HepG2 (cell line): ENCODE data around the gene IRX4. TPM values are rescaled to one million over a fixed set of nuclear protein-coding genes. Genes with fewer than 3 reads are reported as not detected.

ENCODE experiments used
- ATAC-seq: fragments of 200-7000 bp; cut with Tn5 transposase; 3 replicates; pipeline ENCODE4 v1.9.1; 2020; ENCODE audit warnings: mild to moderate bottlenecking, moderate library complexity
- BruUV-seq: library from RNA; stranded (reverse); fragments of 400-500 nt; replicated peaks from 2 replicates; lab custom pipeline; 2021; lab: Mats Ljungman, UMichigan
- CTCF ChIA-PET: fragments of 300-600 bp; formaldehyde crosslinking; extraction: SDS; loops from one replicate; lab custom pipeline; 2021; ENCODE audit warnings: low total read pairs, inconsistent platforms, low intra/inter-chr PET ratio; lab: Yijun Ruan, JAX
- POLR2A ChIA-PET: fragments of 350-600 bp; sonication (Branson Sonifier 250); formaldehyde crosslinking; loops from one replicate; lab custom pipeline; 2020; ENCODE audit warnings: antibody characterized with exemption, inconsistent platforms; lab: Yijun Ruan, JAX
- DNase-seq: peaks from one replicate; pipeline ENCODE4 v3.0.0-alpha.2; 2015; ENCODE audit warnings: low spot score
- FAIRE-seq: peaks from 3 replicates; lab custom pipeline; 2011; peaks lifted over from hg19 to GRCh38; lab: Jason Lieb, UNC
- H2AFZ ChIP-seq: one replicate; pipeline ENCODE4 v1.6.1; 2011; ENCODE audit warnings: low read length, inconsistent platforms
- H3K27ac ChIP-seq: fragments of 300-600 bp; 3 replicates; pipeline ENCODE4 v1.8.0; 2011; ENCODE audit warnings: mixed run types, mild to moderate bottlenecking, mixed read lengths, low read length, inconsistent platforms; ENCODE audit not compliant: insufficient read depth; ENCODE audit errors: extremely low read length
- H3K27me3 ChIP-seq, 2 experiments: fragments of 200-600 bp in 1 of 2; 2 replicates in 1 of 2; 3 replicates in 1 of 2; pipeline versions ENCODE4 v1.6.0 to v1.8.0; 2011; ENCODE audit warnings: low read length in 2 of 2, mild to moderate bottlenecking in 2 of 2, moderate library complexity in 2 of 2, inconsistent platforms in 1 of 2; ENCODE audit not compliant: insufficient read depth in 2 of 2, control insufficient read depth in 1 of 2
- H3K36me3 ChIP-seq, 2 experiments: fragments of 200-600 bp in 1 of 2; replicated peaks in 1 of 2; 2 replicates in 1 of 2; 3 replicates in 1 of 2; pipeline versions ENCODE4 v1.5.1 to v1.8.0; 2011; ENCODE audit warnings: low read length in 2 of 2, inconsistent platforms in 1 of 2; ENCODE audit not compliant: insufficient read depth in 2 of 2, control insufficient read depth in 1 of 2
- H3K4me1 ChIP-seq: 2 replicates; pipeline ENCODE4 v1.5.1; 2012; ENCODE audit warnings: low read length, inconsistent platforms; ENCODE audit not compliant: insufficient read depth
- H3K4me2 ChIP-seq: 2 replicates; pipeline ENCODE4 v1.6.0; 2011; ENCODE audit warnings: low read depth, low read length, inconsistent platforms
- H3K4me3 ChIP-seq, 3 experiments: fragments of 200-600 bp in 1 of 3; sonication (generic), shearing (Covaris generic) in 1 of 3; replicated peaks in 1 of 3; 2 replicates each; pipeline ENCODE4 v1.5.1; 2011 to 2016; ENCODE audit warnings: low read length in 3 of 3, inconsistent platforms in 2 of 3, low read depth in 2 of 3, mild to moderate bottlenecking in 2 of 3, control low read depth in 1 of 3, mixed read lengths in 1 of 3; ENCODE audit not compliant: insufficient read depth in 1 of 3
- H3K79me2 ChIP-seq: one replicate; pipeline ENCODE4 v1.6.1; 2011; ENCODE audit warnings: low read length, inconsistent platforms; ENCODE audit not compliant: insufficient read depth
- H3K9ac ChIP-seq: 2 replicates; pipeline ENCODE4 v1.6.0; 2011; ENCODE audit warnings: mild to moderate bottlenecking, low read depth, low read length, inconsistent platforms; ENCODE audit not compliant: insufficient read depth
- H3K9me3 ChIP-seq: 2 replicates; pipeline ENCODE4 v1.5.1; 2012; ENCODE audit warnings: mild to moderate bottlenecking, low read length
- H4K20me1 ChIP-seq: 2 replicates; pipeline ENCODE4 v1.6.0; 2011; ENCODE audit warnings: inconsistent platforms, mild to moderate bottlenecking, low read length, moderate library complexity; ENCODE audit not compliant: insufficient read depth
- CENPX ChIP-seq: sonication (generic); formaldehyde crosslinking; IDR thresholded peaks from 2 replicates; pipeline ENCODE4 v1.9.0; 2021; ENCODE audit warnings: mild to moderate bottlenecking, missing genetic modification reagents, moderate library complexity
- KMT2B ChIP-seq: IDR thresholded peaks from 2 replicates; pipeline ENCODE4 v1.6.1; 2016; ENCODE audit warnings: missing genetic modification reagents, missing compliant biosample characterization
- MED1 ChIP-seq: sonication (generic); formaldehyde crosslinking; IDR thresholded peaks from 2 replicates; pipeline ENCODE4 v1.4.0; 2020; ENCODE audit warnings: missing genetic modification reagents
- SOX6 ChIP-seq, 2 experiments: fragments of 450-650 bp in 1 of 2; sonication (generic) in 1 of 2; formaldehyde crosslinking in 1 of 2; IDR thresholded peaks; 2 replicates each; pipeline versions ENCODE4 v1.4.0 to v1.6.1; 2017 to 2020; ENCODE audit warnings: antibody characterized with exemption in 1 of 2, mild to moderate bottlenecking in 1 of 2, missing genetic modification reagents in 1 of 2
- THAP9 ChIP-seq: sonication (generic); formaldehyde crosslinking; IDR thresholded peaks from 2 replicates; pipeline ENCODE4; 2020; ENCODE audit warnings: missing genetic modification reagents, mild to moderate bottlenecking, borderline replicate concordance
- ZNF530 ChIP-seq: sonication (generic); formaldehyde crosslinking; IDR thresholded peaks from 2 replicates; pipeline ENCODE4 v1.5.0; 2020; ENCODE audit warnings: low read depth, mild to moderate bottlenecking, missing genetic modification reagents
- WGBS: methylation state at CpG from one replicate; pipeline ENCODE4 v1.1.6; 2017; ENCODE audit warnings: low lambda C conversion rate; 5-methylcytosine and 5-hydroxymethylcytosine counted together
- in situ Hi-C: cut with HindIII; loops from 2 replicates; pipeline ENCODE4 v1.10.0; 2017; ENCODE audit warnings: low pct_unique_long_range_greater_than_20kb; ENCODE audit not compliant: extremely low pct_ligation_motif_present
- intact Hi-C: fragments of 100-400 bp; cut with micrococcal nuclease; formaldehyde crosslinking; loops from one replicate; pipeline ENCODE4 v1.10.0; 2022; ENCODE audit not compliant: unreplicated experiment
- polyA plus RNA-seq, 8 experiments: library from polyadenylated mRNA; depleted of rRNA in 3 of 8; stranded (reverse) in 7 of 8; unstranded in 1 of 8; fragments of >200 nt; fragmentation: Illumina TruSeq in 4 of 8; extraction: Trizol in 4 of 8; gene quantifications; 2 replicates each; pipeline versions ENCODE4 v1.2.1 to v1.2.3, GENCODE V29; 2011 to 2016; ENCODE audit warnings: low read depth in 4 of 8, missing spikeins in 1 of 8, mixed read lengths in 1 of 8; ENCODE audit not compliant: insufficient read depth in 1 of 8
- total RNA-seq, 5 experiments: library from RNA; depleted of rRNA; stranded (reverse); fragments of >200 nt; fragmentation: Illumina TruSeq; extraction: Trizol; gene quantifications; 2 replicates each; pipeline ENCODE4 v1.2.3, GENCODE V29; 2016; ENCODE audit warnings: low read depth in 1 of 5
- TF ChIP-seq, protein P1 (sequence below): sonication (generic); formaldehyde crosslinking; IDR thresholded peaks from 2 replicates; pipeline ENCODE4 v1.5.0; 2020; ENCODE audit warnings: missing genetic modification reagents, mild to moderate bottlenecking, borderline replicate concordance
- TF ChIP-seq, protein P2 (sequence below): sonication (generic); formaldehyde crosslinking; IDR thresholded peaks from 2 replicates; pipeline ENCODE4 v1.5.1; 2020; ENCODE audit warnings: missing genetic modification reagents, mild to moderate bottlenecking, borderline replicate concordance
- TF ChIP-seq, protein P3 (sequence below): IDR thresholded peaks from 2 replicates; pipeline ENCODE4 v1.6.1; 2012; ENCODE audit warnings: inconsistent platforms
- TF ChIP-seq, protein P4 (sequence below): sonication (generic); formaldehyde crosslinking; conservative IDR thresholded peaks from 2 replicates; pipeline ENCODE4 v1.8.1; 2023; ENCODE audit warnings: missing genetic modification reagents

Gene IRX4
- total and polyA plus RNA-seq, 2 of the 13 experiments (the other 11 are each of a cell fraction or from before 2014, with no cell fraction given), result not detected

GRCh38 chr5:1845696-1846095, 37.0 kb downstream of the IRX4 start:
- Histone ChIP-seq H3K36me3 (no peaks in the 10 kb centered on the region), H3K4me1 (no peaks in the 10 kb centered on the region), H3K9me3 (no peaks in the 10 kb centered on the region), H3K27me3 (peaks cover 0 to 29% of the 10 kb centered on the region in 2 experiments; a peak in 3 of 5 replicates), H3K79me2 (no peaks in the 10 kb centered on the region), H3K4me3 (no peak overlapping the region), H2AFZ (no peak overlapping the region), H3K27ac (no peak overlapping the region), H3K9ac (no peak overlapping the region), H4K20me1 (no peaks in the 10 kb centered on the region), H3K4me2 (no peak overlapping the region)
- 70% methylated on average over 1 of the region's 1 CpG for WGBS
- TF ChIP-seq MED1 (CRISPR knock-in tag) (no peak), ZNF530 (CRISPR knock-in tag) (no peak)
- intact Hi-C loops, result no loop called here
- no peak for DNase-seq
- CTCF ChIA-PET, result no interaction called here
- in situ Hi-C loops, result no loop called here
- BruUV-seq, result no TSS peak
- POLR2A ChIA-PET, result no interaction called here
- no peak for ATAC-seq
- FAIRE-seq, result no peak

DNA sequence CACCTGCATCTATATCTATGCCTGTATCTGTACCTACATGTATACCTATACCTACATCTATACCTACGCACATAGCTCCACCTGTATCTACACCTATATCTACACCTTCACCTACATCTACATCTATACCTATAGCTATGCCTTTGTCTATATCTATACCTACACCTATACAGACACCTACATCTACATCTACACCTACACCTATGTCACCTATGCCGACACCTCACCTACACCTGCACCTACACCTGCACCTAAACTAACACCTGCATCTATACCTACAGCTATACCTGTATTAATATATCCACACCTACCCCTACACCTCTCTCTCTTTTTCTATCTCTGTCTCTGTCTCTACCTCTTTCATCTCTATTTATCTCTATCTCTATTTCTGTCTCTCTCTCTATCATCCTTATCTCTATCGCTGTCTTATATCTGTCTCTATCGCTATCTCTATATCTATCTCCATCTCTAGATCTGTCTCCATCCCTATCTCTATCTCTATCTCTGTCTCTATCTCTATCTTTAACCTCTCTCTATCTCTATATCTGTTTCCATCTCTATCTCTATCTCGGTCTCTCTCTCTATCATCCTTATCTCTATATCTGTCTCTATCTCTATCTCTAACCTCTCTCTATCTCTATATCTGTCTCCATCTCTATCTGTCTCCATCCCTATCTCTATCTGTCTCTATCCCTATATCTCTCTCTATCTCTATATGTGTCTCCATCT, 37.9 kb downstream of the IRX4 start:
- H3K79me2 ChIP-seq, result no peaks in the 10 kb centered on the region
- H2AFZ ChIP-seq, result no peak overlapping the region
- no peak for ATAC-seq
- H3K4me2 ChIP-seq, result no peak overlapping the region
- no peak overlapping the region for H3K4me3 ChIP-seq
- no peak for DNase-seq
- ChIA-PET CTCF (no interaction called here), POLR2A (no interaction called here)
- in situ Hi-C loops, result no loop called here
- no peaks in the 10 kb centered on the region for H3K9me3 ChIP-seq
- no peak for FAIRE-seq
- intact Hi-C loops, result no loop called here
- no peaks in the 10 kb centered on the region for H4K20me1 ChIP-seq
- no peaks in the 10 kb centered on the region for H3K4me1 ChIP-seq
- no peak overlapping the region for H3K9ac ChIP-seq
- no TSS peak for BruUV-seq
- H3K27me3 ChIP-seq, result peaks cover 1 to 31% of the 10 kb centered on the region in 2 experiments; a peak in 3 of 5 replicates
- H3K27ac ChIP-seq, result no peak overlapping the region
- no peaks in the 10 kb centered on the region for H3K36me3 ChIP-seq
- 27% methylated on average over 5 of the region's 5 CpGs for WGBS
- TF ChIP-seq, protein P1, sequence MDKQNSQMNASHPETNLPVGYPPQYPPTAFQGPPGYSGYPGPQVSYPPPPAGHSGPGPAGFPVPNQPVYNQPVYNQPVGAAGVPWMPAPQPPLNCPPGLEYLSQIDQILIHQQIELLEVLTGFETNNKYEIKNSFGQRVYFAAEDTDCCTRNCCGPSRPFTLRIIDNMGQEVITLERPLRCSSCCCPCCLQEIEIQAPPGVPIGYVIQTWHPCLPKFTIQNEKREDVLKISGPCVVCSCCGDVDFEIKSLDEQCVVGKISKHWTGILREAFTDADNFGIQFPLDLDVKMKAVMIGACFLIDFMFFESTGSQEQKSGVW, result no peak
- TF ChIP-seq, protein P2, sequence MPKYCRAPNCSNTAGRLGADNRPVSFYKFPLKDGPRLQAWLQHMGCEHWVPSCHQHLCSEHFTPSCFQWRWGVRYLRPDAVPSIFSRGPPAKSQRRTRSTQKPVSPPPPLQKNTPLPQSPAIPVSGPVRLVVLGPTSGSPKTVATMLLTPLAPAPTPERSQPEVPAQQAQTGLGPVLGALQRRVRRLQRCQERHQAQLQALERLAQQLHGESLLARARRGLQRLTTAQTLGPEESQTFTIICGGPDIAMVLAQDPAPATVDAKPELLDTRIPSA, result no peak
- TF ChIP-seq SOX6 (IDR thresholded peaks at IDR 0.05), result no peak
- TF ChIP-seq SOX6 (CRISPR knock-in tag; IDR thresholded peaks at IDR 0.05), result no peak
- no peak for TF ChIP-seq CENPX (CRISPR knock-in tag)
- TF ChIP-seq, protein P3, sequence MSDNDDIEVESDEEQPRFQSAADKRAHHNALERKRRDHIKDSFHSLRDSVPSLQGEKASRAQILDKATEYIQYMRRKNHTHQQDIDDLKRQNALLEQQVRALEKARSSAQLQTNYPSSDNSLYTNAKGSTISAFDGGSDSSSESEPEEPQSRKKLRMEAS, result no peak
- TF ChIP-seq, protein P4, sequence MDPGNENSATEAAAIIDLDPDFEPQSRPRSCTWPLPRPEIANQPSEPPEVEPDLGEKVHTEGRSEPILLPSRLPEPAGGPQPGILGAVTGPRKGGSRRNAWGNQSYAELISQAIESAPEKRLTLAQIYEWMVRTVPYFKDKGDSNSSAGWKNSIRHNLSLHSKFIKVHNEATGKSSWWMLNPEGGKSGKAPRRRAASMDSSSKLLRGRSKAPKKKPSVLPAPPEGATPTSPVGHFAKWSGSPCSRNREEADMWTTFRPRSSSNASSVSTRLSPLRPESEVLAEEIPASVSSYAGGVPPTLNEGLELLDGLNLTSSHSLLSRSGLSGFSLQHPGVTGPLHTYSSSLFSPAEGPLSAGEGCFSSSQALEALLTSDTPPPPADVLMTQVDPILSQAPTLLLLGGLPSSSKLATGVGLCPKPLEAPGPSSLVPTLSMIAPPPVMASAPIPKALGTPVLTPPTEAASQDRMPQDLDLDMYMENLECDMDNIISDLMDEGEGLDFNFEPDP, result no peak
- TF ChIP-seq THAP9 (CRISPR knock-in tag), result no peak
- TF ChIP-seq KMT2B, result no peak
